Thoracic aorta (tissue), 2 donors: ENCODE data around the gene UBE2L6. TPM values are rescaled to one million over a fixed set of nuclear protein-coding genes. Genes with fewer than 3 reads are reported as not detected.
"Not testable (repeated sequence)": the region's sequence is repeated elsewhere in the genome, so short reads cannot be mapped to it uniquely, and the experiment has no call there.

ENCODE experiments used
- ATAC-seq: fragments of 150-250 bp; one replicate; pipeline ENCODE4 v1.8.0; 2017; ENCODE audit warnings: low read depth; ENCODE audit not compliant: insufficient number of reproducible peaks, low FRiP score
- DNase-seq: peaks from one replicate; pipeline ENCODE4 v3.0.0-alpha.2; 2020; ENCODE audit warnings: low spot score
- H3K27ac ChIP-seq, 2 donors: fragments of 200-600 bp; sonication (generic); 1 replicate in 1 of 2; 2 replicates in 1 of 2; pipeline ENCODE4 v1.5.1; 2016; ENCODE audit warnings: mild to moderate bottlenecking in 2 of 2, moderate library complexity in 2 of 2
- H3K27me3 ChIP-seq: fragments of 200-600 bp; sonication (generic); replicated peaks from 2 replicates; pipeline ENCODE4 v1.6.0; 2016; ENCODE audit warnings: mild to moderate bottlenecking; ENCODE audit not compliant: insufficient read depth
- H3K36me3 ChIP-seq: fragments of 200-600 bp; sonication (generic); one replicate; pipeline ENCODE4 v1.5.1; 2016
- H3K4me1 ChIP-seq, 2 donors: fragments of 200-600 bp; sonication (generic); 1 replicate in 1 of 2; 2 replicates in 1 of 2; pipeline versions ENCODE4 v1.5.1 to v1.6.0; 2016; ENCODE audit warnings: low read depth in 2 of 2, mild to moderate bottlenecking in 1 of 2; ENCODE audit not compliant: control insufficient read depth in 1 of 2
- H3K4me3 ChIP-seq: fragments of 200-600 bp; sonication (generic); 2 replicates; pipeline ENCODE4 v1.5.1; 2016; ENCODE audit warnings: mild to moderate bottlenecking
- H3K9me3 ChIP-seq: fragments of 200-600 bp; sonication (generic); 2 replicates; pipeline ENCODE4 v1.5.1; 2016
- CTCF ChIP-seq: fragments of 200-600 bp; sonication (generic); IDR thresholded peaks from one replicate; pipeline ENCODE4 v1.5.1; 2019; ENCODE audit warnings: antibody characterized with exemption
- total RNA-seq, 2 donors: library from RNA; depleted of rRNA; stranded (reverse); fragments of >200 nt; gene quantifications; one replicate each; pipeline versions ENCODE4 v1.1.0 to v1.2.3, GENCODE V29; 2016

UBE2L6 gene
- total RNA-seq, 2 donors from 2014 or later, result 22.6 to 45.8 TPM

GRCh38 chr11:57543593-57543992 is 23.9 kb downstream of the UBE2L6 start:
- Histone ChIP-seq H3K27me3 (no peaks in the 10 kb centered on the region), H3K9me3 (no peaks in the 10 kb centered on the region), H3K4me1 (no peaks in the 10 kb centered on the region), H3K27ac (no peak overlapping the region), H3K4me3 (no peak overlapping the region), H3K36me3 (no peaks in the 10 kb centered on the region)
- DNase-seq (no peak), ATAC-seq (no peak)
- TF ChIP-seq CTCF, result no peak

- H3K4me1 ChIP-seq, result no peaks in the 10 kb centered on the region
- TF ChIP-seq CTCF, result no peak
- DNase-seq (no peak), ATAC-seq (no peak)
- no peak overlapping the region for H3K4me3 ChIP-seq
- H3K9me3 ChIP-seq, result no peaks in the 10 kb centered on the region
- H3K27ac ChIP-seq, result no peak overlapping the region
- no peaks in the 10 kb centered on the region for H3K27me3 ChIP-seq
- no peaks in the 10 kb centered on the region for H3K36me3 ChIP-seq
These were observed 24.9 kb downstream of the UBE2L6 start for GRCh38 chr11:57542582-57542981.

GRCh38 chr11:57541169-57541568 is 26.3 kb downstream of the UBE2L6 start:
- DNase-seq, result no peak
- no peak for TF ChIP-seq CTCF

GRCh38 chr11:57539342-57539741 is 28.1 kb downstream of the UBE2L6 start:
- DNase-seq, result no peak
- no peaks in the 10 kb centered on the region for H3K36me3 ChIP-seq
- no peak overlapping the region for H3K27ac ChIP-seq
- H3K27me3 ChIP-seq, result no peaks in the 10 kb centered on the region
- no peak for ATAC-seq
- H3K4me3 ChIP-seq, result no peak overlapping the region
- H3K9me3 ChIP-seq, result no peaks in the 10 kb centered on the region
- TF ChIP-seq CTCF, result no peak
- no peaks in the 10 kb centered on the region for H3K4me1 ChIP-seq

More at GRCh38 chr11:57541169-57541568, 26.3 kb downstream of the UBE2L6 start:
- no peak overlapping the region for H3K4me3 ChIP-seq
- H3K27ac ChIP-seq, result no peak overlapping the region
- no peaks in the 10 kb centered on the region for H3K27me3 ChIP-seq
- H3K36me3 ChIP-seq, result no peaks in the 10 kb centered on the region
- H3K4me1 ChIP-seq, result no peaks in the 10 kb centered on the region
- H3K9me3 ChIP-seq, result no peaks in the 10 kb centered on the region
- ATAC-seq, result no peak

- no peaks in the 10 kb centered on the region for H3K27me3 ChIP-seq
- no peak for DNase-seq
- no peak for TF ChIP-seq CTCF
- no peaks in the 10 kb centered on the region for H3K36me3 ChIP-seq
- no peaks in the 10 kb centered on the region for H3K9me3 ChIP-seq
- H3K4me3 ChIP-seq, result no peak within 1 kb of the TSS
- no peak within 1 kb of the TSS for H3K27ac ChIP-seq
- no peaks in the 10 kb centered on the region for H3K4me1 ChIP-seq
- ATAC-seq, result no peak
These were observed 30.4 kb downstream of the UBE2L6 start, which contains the start of gene SMTNL1 for GRCh38 chr11:57536947-57537619. Gene SMTNL1 (plus strand): TSS chr11:57537595. CDS start chr11:57542643, 5,048 bp downstream.

- H3K27me3 ChIP-seq, H3K36me3 ChIP-seq, H3K4me3 ChIP-seq, H3K4me1 ChIP-seq, H3K27ac ChIP-seq, DNase-seq, H3K9me3 ChIP-seq, ATAC-seq: not testable (repeated sequence)
These were observed 33.0 kb downstream of the UBE2L6 start for GRCh38 chr11:57534449-57534848.
